ENCODE data around the gene CCL17. TPM values are rescaled to one million over a fixed set of nuclear protein-coding genes. Genes with fewer than 3 reads are reported as not detected.

The CCL17 gene
- total and polyA plus RNA-seq, 4 donors, result not detected

- H3K4me1 ChIP-seq (ENCODE audit: control insufficient read depth in 4 of 4, insufficient read depth in 4 of 4, low read length in 3 of 4), result peaks cover 0 to 6% (median 2%) of the 10 kb centered on the region in 4 donors
- H3K27ac ChIP-seq (ENCODE audit: low read depth in 1 of 2, low read length in 2 of 2), result no peak overlapping the region
- no peaks in the 10 kb centered on the region for H3K9me3 ChIP-seq (ENCODE audit: control insufficient read depth in 4 of 4, low read length in 3 of 4)
- no peak overlapping the region for H3K9ac ChIP-seq (ENCODE audit: low read depth in 1 of 2, low read length in 2 of 2)
- H3K4me3 ChIP-seq (ENCODE audit: low read depth in 1 of 3, low read length in 3 of 3), result no peak overlapping the region
- peaks cover 6 to 15% (median 9%) of the 10 kb centered on the region in 4 donors for H3K36me3 ChIP-seq (ENCODE audit: control insufficient read depth in 4 of 4, insufficient read depth in 3 of 4, low read depth in 1 of 4, low read length in 3 of 4)
- WGBS, result 83% methylated on average over 5 of the region's 5 CpGs
- DNase-seq (ENCODE audit: low spot score), result no peak
- no peaks in the 10 kb centered on the region for H3K27me3 ChIP-seq (ENCODE audit: control insufficient read depth in 4 of 4, insufficient read depth in 4 of 4, low read length in 3 of 4)
- TF ChIP-seq YY1 (IDR thresholded peaks at IDR 0.05) (no peak), HNF4A (conservative IDR thresholded peaks at IDR 0.05) (no peak)
Measured at GRCh38 chr16:57385083-57385482, 19.5 kb upstream of the CCL17 start.

- WGBS, result 87% methylated on average over 5 of the region's 5 CpGs
- Histone ChIP-seq H3K36me3 (ENCODE audit: control insufficient read depth in 4 of 4, insufficient read depth in 3 of 4, low read depth in 1 of 4, low read length in 3 of 4) (peaks cover 0 to 10% (median 7%) of the 10 kb centered on the region in 4 donors), H3K9ac (ENCODE audit: low read depth in 1 of 2, low read length in 2 of 2) (no peak overlapping the region), H3K27me3 (ENCODE audit: control insufficient read depth in 4 of 4, insufficient read depth in 4 of 4, low read length in 3 of 4) (no peaks in the 10 kb centered on the region), H3K9me3 (ENCODE audit: control insufficient read depth in 4 of 4, low read length in 3 of 4) (no peaks in the 10 kb centered on the region), H3K4me3 (ENCODE audit: low read depth in 1 of 3, low read length in 3 of 3) (no peak overlapping the region), H3K4me1 (ENCODE audit: control insufficient read depth in 4 of 4, insufficient read depth in 4 of 4, low read length in 3 of 4) (no peaks in the 10 kb centered on the region), H3K27ac (ENCODE audit: low read depth in 1 of 2, low read length in 2 of 2) (no peak overlapping the region)
- DNase-seq (ENCODE audit: low spot score), result no peak
- TF ChIP-seq REST (IDR thresholded peaks at IDR 0.05), result no peak
- TF ChIP-seq HNF4G (IDR thresholded peaks at IDR 0.05), result no peak
- TF ChIP-seq HNF4A (conservative IDR thresholded peaks at IDR 0.05), result no peak
- TF ChIP-seq, protein P1, sequence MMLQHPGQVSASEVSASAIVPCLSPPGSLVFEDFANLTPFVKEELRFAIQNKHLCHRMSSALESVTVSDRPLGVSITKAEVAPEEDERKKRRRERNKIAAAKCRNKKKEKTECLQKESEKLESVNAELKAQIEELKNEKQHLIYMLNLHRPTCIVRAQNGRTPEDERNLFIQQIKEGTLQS (IDR thresholded peaks at IDR 0.05), result no peak
- TF ChIP-seq, protein P2, sequence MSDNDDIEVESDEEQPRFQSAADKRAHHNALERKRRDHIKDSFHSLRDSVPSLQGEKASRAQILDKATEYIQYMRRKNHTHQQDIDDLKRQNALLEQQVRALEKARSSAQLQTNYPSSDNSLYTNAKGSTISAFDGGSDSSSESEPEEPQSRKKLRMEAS (IDR thresholded peaks at IDR 0.05), result no peak
- no peak for TF ChIP-seq EGR1 (IDR thresholded peaks at IDR 0.05; ENCODE audit: low read depth in 2 of 2)
- TF ChIP-seq, protein P3, sequence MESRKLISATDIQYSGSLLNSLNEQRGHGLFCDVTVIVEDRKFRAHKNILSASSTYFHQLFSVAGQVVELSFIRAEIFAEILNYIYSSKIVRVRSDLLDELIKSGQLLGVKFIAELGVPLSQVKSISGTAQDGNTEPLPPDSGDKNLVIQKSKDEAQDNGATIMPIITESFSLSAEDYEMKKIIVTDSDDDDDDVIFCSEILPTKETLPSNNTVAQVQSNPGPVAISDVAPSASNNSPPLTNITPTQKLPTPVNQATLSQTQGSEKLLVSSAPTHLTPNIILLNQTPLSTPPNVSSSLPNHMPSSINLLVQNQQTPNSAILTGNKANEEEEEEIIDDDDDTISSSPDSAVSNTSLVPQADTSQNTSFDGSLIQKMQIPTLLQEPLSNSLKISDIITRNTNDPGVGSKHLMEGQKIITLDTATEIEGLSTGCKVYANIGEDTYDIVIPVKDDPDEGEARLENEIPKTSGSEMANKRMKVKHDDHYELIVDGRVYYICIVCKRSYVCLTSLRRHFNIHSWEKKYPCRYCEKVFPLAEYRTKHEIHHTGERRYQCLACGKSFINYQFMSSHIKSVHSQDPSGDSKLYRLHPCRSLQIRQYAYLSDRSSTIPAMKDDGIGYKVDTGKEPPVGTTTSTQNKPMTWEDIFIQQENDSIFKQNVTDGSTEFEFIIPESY (IDR thresholded peaks at IDR 0.05), result no peak
- no peak for TF ChIP-seq CTCF (IDR thresholded peaks at IDR 0.05; ENCODE audit: low read depth, low read length, missing input control)
- TF ChIP-seq TAF1 (conservative IDR thresholded peaks at IDR 0.05), result no peak
- TF ChIP-seq FOXA2 (IDR thresholded peaks at IDR 0.05), result no peak
- TF ChIP-seq NR2F2 (IDR thresholded peaks at IDR 0.05), result no peak
- TF ChIP-seq JUND (IDR thresholded peaks at IDR 0.05), result no peak
- no peak for TF ChIP-seq GABPA (IDR thresholded peaks at IDR 0.05 in 1 of 2, conservative IDR thresholded peaks at IDR 0.05 in 1 of 2)
- no peak for TF ChIP-seq RAD21 (IDR thresholded peaks at IDR 0.05)
- TF ChIP-seq YY1 (IDR thresholded peaks at IDR 0.05), result no peak
- no peak for TF ChIP-seq SP1 (IDR thresholded peaks at IDR 0.05)
Measured at GRCh38 chr16:57386381-57386951, 18.1 kb upstream of the CCL17 start.
